NOMO-1 treated with dmso at 0.1 percent for 144 hours (cell line): ENCODE measurements around the gene FAM193B.

Source experiments
- DNase-seq: peaks from one replicate; lab custom pipeline; 2025; ENCODE audit not compliant: unreplicated experiment; lab: John Stamatoyannopoulos, UW

Gene FAM193B

DNA sequence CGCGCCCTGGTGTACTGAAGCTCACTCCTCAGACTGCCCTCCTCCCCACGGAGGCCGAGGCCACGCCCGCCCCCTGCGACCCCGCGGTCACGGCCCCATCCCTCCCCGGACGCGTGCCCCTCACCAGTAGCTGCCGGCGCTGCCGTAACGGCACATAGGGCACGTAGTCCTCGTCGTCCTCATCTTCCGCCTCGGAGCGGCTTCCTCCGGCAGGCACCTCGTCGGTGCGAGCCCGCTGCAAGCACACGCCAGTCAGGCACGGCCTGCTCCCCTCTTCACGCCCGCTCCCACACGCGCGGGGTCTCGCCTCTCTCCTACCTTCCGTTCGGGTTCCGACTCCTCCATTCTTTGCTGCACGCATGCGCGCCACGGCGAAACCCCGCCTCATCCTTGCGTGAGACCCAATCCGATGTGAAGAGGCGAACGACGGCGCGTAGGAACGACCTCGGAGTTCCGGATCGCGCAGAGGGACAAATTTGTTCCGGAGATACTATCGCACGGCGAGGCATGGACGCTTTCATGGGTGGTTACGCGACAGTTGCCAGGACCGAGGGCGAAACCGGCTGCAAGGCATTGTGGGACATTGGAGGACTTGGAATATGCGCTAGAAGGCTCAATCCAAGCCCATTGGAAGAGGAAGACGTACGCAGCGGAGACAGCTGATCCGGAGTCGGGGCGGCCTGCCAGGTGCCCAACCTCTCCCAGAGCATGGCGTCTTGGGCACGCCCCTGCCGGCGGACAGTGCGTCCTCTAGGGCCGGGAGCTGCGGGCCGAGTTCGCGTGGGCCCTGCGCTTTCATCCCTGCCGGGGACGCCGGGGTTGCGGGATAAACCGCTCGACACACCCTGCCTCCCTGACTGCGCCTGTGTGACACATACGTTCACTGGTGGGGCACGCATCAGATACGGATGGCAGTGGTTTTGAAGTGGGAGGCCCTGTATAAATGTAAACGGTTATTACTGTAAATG is 37.5 kb downstream of the FAM193B start, which contains the start of gene DDX41:
Gene DDX41 (minus strand): TSS at position 361 of the 968 bp plus-strand sequence. CDS start 16 bp downstream, at position 345.
- peak; percentile 98 for DNase-seq

GRCh38 chr5:177515580-177515979 is 38.8 kb downstream of the FAM193B start:
- no peak for DNase-seq

- no peak for DNase-seq
Measured at GRCh38 chr5:177514541-177514940, 39.8 kb downstream of the FAM193B start.

DNA sequence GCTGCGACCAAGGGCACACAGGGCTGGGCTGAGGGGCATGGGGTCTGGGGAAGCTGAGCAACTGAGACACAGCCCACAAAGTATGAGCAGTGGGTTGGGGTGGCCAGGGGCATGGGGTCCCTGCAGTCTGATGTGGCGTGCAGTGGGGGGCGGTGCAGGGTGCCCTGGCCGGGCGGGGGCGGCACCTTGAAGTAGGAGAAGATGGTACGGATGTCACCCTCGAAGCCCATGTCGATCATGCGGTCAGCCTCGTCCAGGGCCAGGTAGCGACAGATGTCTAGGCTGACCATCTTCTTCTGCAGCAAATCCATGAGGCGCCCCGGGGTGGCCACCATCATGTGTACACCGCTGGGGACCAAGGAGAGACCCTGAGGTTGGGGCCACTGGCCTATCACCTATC is 40.9 kb downstream of the FAM193B start:
- no peak for DNase-seq

- DNase-seq, result no peak
Measured at GRCh38 chr5:177512736-177513380, 41.5 kb downstream of the FAM193B start.

- DNase-seq, result no peak
Measured at GRCh38 chr5:177511796-177512675, 42.3 kb downstream of the FAM193B start.

DNA sequence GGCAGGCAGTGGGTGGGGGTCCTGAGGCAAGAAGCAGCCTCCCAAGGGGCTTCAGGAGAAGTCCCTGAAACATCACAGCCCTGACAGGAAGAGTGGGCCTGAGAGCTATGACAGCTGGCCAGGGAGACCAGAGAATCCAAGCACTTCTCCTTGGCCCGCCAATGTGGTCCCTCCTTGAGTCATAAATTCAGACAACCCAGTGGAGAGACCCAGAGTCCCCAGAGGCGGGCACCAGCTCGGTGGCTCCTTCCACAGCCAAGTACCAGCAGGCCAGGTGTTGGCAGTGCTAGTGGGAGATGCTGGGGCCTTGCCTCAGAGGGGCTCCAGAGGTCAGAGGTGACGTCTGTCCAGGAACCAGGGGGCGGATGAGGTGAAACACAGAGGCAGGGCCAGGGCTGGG is 43.2 kb downstream of the FAM193B start:
- DNase-seq, result no peak

DNA sequence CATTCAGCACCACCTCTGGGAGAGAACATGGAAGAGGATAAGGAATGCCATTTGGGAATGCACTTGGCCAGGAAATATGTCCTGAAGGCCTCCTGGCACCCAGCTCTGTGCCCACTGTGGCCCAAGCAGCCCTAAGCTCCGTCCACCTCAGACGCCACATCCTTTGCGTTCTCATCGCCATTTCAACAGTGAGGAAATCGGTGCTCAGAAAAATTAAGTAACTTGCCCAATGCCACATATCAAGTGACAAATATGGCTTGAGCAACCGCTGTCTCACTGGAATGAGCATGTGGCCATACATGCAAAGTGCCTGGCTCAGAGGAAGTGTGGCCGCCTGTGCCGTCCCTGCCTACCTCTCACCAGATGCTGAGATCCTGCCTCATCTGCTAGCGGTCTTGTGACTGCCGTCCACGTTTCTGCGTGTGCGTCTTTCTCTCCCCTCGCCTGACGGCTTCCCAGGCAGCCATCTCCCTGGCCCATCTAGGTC is 43.8 kb downstream of the FAM193B start:
- DNase-seq, result peak; percentile 94

DNA sequence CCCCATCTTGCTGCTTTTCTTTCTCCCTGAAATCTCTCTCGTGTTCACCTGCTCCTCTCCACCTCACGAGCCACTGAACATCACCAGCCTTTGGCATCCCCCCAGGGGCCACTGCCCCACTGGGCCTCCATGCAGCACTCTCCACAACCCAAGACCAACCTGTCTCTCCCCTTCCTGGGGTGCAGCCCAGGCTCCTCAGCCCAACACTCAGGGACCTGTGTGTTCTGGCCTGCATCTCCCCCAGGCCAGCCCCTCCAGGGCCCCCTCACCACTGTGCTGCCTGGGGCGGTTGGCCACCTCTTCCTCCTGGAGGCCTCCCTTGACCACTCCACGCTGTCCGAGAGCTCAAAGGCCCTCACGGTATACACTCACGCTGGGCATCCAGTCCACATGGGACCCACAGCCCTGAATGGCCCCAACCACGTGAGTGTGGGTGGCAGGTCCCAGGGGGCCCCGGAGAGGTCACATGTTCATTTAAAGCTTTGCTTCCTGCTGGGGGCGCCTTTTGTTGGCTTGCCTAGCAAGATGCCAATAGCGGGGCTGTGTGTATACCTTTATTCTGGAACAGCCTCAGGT is 44.3 kb downstream of the FAM193B start:
- DNase-seq, result no peak

- DNase-seq, result peak; percentile 45
Measured at GRCh38 chr5:177509381-177509951, 44.9 kb downstream of the FAM193B start, which contains the start of gene DOK3. Gene DOK3, minus strand, starts transcription at chr5:177509826. Its CDS starts 286 bp downstream, at chr5:177509540.

DNA sequence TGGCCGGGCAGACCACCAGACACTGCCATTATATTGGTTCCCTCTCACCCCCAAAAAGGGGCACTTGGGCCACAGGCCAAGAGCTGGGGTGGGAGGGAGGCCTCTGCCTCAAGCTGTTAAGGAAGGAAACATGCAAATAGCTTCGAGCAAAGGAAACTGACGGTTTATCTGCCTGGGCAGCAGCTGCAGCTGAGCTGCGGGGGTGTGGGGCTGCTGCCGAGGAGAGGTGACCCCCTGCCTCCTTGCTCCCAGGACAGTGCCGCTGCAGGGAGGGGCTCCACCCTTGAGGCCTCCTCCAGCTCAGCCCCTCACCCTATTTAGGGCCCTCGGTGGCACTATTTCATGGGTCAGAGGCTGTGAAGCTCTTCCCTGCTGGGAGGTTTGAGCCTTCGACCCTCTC is 45.5 kb downstream of the FAM193B start:
- peak; percentile 11 for DNase-seq

- no peak for DNase-seq
Measured at GRCh38 chr5:177508221-177508611, 46.1 kb downstream of the FAM193B start.

- DNase-seq, result peak; percentile 40
Measured at GRCh38 chr5:177507596-177508220, 46.7 kb downstream of the FAM193B start.

DNA sequence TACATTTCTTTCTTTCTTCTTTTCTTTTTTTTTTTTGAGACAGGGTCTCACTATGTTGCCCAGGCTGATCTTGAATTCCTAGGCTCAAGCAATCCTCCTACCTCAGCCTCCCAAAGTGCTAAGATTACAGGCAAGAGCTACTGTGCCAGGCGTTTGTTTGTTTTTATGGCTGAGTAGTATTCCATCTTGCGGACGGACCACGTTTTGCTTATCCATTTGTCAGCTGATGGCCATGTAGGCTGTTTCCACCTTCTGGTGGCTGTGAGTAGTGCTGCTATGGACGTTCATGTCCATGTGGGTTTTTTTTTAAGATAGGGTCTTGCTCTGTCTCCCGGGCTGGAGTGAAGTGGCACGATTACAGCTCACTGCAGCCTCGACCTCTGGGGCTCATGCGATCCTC is 47.2 kb downstream of the FAM193B start:
- peak; percentile 5 for DNase-seq

GRCh38 chr5:177505075-177505474 is 49.3 kb downstream of the FAM193B start:
- DNase-seq, result no peak

GRCh38 chr5:177504086-177505056 is 50.0 kb downstream of the FAM193B start:
- no peak for DNase-seq

- DNase-seq, result no peak
Measured at GRCh38 chr5:177503351-177504085, 50.8 kb downstream of the FAM193B start.

DNA sequence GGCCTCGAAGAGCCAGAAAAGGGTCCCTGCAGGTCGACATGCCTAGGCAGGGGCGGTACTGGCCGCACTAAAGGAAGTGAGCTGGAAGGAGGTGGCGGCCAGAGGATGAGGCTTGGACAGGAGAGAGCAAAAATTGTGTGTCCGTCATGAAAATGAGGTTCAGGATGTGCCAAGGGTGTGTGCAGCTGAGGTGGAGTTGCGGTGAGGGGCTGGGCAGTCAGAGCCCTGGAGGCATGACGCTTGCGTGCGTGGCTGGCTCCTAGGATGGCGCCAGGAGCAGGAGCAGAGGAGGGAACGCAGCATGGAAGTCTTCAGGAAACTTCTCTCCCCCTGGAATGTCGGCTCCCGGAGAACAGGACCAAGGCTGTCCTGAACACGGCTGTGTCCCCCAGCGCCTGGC is 51.5 kb downstream of the FAM193B start:
- no peak for DNase-seq
